Measurements from ENCODE around the gene RPL32. TPM values are rescaled to one million over a fixed set of nuclear protein-coding genes. Genes with fewer than 3 reads are reported as not detected.

The RPL32 gene
- total RNA-seq, 1 experiment from 2014 or later = 1,853 TPM

DNA sequence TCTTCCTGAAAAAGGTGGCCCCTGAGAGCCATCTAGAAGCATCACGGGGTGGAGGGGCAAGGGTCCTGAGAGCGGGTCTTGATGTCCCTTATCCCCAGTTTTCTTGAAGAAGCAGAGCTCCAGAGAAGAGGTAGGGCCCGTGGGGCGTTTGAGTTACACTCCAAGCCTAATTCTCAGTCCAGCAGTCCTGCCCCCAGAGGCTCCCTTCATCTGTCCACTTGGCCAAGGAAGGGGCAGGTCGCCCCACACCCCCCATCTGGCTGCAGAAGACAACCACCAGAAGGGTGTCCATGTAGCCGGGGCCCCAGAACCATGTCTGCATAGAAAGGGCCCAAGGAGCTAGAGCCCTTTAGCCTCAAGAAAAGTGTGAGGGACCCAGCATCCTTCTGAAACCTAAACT is 25.5 kb upstream of the RPL32 start:
- Histone ChIP-seq H3K4me1 (ENCODE audit: control insufficient read depth in 1 of 2, insufficient read depth in 2 of 2, low read length in 2 of 2) (peaks cover 10% of the 10 kb centered on the region in 2 experiments; a peak in 3 of 4 replicates), H3K9me3 (ENCODE audit: control insufficient read depth in 1 of 2, insufficient read depth in 1 of 2, low read depth in 1 of 2, low read length in 2 of 2) (no peaks in the 10 kb centered on the region), H3K4me2 (ENCODE audit: low read length) (no peak overlapping the region), H3K27ac (ENCODE audit: low read depth, low read length) (no peak overlapping the region), H3K4me3 (replicated peaks in 1 of 2; ENCODE audit: low read depth in 1 of 2, low read length in 2 of 2) (no peak overlapping the region), H3K9me2 (ENCODE audit: insufficient read depth) (no peaks in the 10 kb centered on the region), H2AFZ (ENCODE audit: low read depth, low read length, poor library complexity, severe bottlenecking) (no peak overlapping the region), H3K9ac (ENCODE audit: low read length) (no peak overlapping the region), H4K20me1 (ENCODE audit: insufficient read depth) (no peaks in the 10 kb centered on the region), H3K27me3 (ENCODE audit: insufficient read depth, low read length) (no peaks in the 10 kb centered on the region), H3K79me2 (ENCODE audit: insufficient read depth, low read length) (no peaks in the 10 kb centered on the region), H3K36me3 (ENCODE audit: control insufficient read depth in 1 of 2, insufficient read depth in 2 of 2, low read length in 2 of 2) (no peaks in the 10 kb centered on the region)
- intact Hi-C loops (cut with micrococcal nuclease) = no loop called here
- BruUV-seq (replicated peaks) = no TSS peak
- ChIA-PET POLR2A (no interaction called here), CTCF (interaction anchor here (1.8 kb wide), 1 partner anchor 20 kb away, joined by 8 read pairs; no protein-coding TSS in a partner anchor), RAD21 (ENCODE audit: low non-redundant PET in 1 of 2, low total read pairs in 2 of 2, uncharacterized antibody in 2 of 2, unreplicated experiment in 2 of 2) (no interaction called here)
- no peak for TF ChIP-seq EZH2 (IDR thresholded peaks at IDR 0.05)
- TF ChIP-seq YY1 (IDR thresholded peaks at IDR 0.05; ENCODE audit: extremely low read depth, insufficient replicate concordance, low read depth, low read length) = no peak
- no peak for TF ChIP-seq JUND (IDR thresholded peaks at IDR 0.05)
- TF ChIP-seq, protein P1, sequence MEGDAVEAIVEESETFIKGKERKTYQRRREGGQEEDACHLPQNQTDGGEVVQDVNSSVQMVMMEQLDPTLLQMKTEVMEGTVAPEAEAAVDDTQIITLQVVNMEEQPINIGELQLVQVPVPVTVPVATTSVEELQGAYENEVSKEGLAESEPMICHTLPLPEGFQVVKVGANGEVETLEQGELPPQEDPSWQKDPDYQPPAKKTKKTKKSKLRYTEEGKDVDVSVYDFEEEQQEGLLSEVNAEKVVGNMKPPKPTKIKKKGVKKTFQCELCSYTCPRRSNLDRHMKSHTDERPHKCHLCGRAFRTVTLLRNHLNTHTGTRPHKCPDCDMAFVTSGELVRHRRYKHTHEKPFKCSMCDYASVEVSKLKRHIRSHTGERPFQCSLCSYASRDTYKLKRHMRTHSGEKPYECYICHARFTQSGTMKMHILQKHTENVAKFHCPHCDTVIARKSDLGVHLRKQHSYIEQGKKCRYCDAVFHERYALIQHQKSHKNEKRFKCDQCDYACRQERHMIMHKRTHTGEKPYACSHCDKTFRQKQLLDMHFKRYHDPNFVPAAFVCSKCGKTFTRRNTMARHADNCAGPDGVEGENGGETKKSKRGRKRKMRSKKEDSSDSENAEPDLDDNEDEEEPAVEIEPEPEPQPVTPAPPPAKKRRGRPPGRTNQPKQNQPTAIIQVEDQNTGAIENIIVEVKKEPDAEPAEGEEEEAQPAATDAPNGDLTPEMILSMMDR (IDR thresholded peaks at IDR 0.05 in 2 of 3, conservative IDR thresholded peaks at IDR 0.05 in 1 of 3; ENCODE audit: borderline replicate concordance in 1 of 3, insufficient read depth in 1 of 3, low read depth in 2 of 3, low read length in 2 of 3) = no peak
- TF ChIP-seq, protein P2, sequence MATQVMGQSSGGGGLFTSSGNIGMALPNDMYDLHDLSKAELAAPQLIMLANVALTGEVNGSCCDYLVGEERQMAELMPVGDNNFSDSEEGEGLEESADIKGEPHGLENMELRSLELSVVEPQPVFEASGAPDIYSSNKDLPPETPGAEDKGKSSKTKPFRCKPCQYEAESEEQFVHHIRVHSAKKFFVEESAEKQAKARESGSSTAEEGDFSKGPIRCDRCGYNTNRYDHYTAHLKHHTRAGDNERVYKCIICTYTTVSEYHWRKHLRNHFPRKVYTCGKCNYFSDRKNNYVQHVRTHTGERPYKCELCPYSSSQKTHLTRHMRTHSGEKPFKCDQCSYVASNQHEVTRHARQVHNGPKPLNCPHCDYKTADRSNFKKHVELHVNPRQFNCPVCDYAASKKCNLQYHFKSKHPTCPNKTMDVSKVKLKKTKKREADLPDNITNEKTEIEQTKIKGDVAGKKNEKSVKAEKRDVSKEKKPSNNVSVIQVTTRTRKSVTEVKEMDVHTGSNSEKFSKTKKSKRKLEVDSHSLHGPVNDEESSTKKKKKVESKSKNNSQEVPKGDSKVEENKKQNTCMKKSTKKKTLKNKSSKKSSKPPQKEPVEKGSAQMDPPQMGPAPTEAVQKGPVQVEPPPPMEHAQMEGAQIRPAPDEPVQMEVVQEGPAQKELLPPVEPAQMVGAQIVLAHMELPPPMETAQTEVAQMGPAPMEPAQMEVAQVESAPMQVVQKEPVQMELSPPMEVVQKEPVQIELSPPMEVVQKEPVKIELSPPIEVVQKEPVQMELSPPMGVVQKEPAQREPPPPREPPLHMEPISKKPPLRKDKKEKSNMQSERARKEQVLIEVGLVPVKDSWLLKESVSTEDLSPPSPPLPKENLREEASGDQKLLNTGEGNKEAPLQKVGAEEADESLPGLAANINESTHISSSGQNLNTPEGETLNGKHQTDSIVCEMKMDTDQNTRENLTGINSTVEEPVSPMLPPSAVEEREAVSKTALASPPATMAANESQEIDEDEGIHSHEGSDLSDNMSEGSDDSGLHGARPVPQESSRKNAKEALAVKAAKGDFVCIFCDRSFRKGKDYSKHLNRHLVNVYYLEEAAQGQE (IDR thresholded peaks at IDR 0.05; ENCODE audit: low read depth) = no peak
- TF ChIP-seq RAD21 (IDR thresholded peaks at IDR 0.05; ENCODE audit: low read depth) = no peak
- no peak for TF ChIP-seq TCF7L2 (IDR thresholded peaks at IDR 0.05; ENCODE audit: borderline replicate concordance, extremely low read depth, insufficient read depth, insufficient read length)
- TF ChIP-seq SRF (IDR thresholded peaks at IDR 0.05; ENCODE audit: low read depth) = no peak
- no peak for TF ChIP-seq ZNF274 (IDR thresholded peaks at IDR 0.05; ENCODE audit: low read depth, low read length)
- TF ChIP-seq, protein P3, sequence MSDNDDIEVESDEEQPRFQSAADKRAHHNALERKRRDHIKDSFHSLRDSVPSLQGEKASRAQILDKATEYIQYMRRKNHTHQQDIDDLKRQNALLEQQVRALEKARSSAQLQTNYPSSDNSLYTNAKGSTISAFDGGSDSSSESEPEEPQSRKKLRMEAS (IDR thresholded peaks at IDR 0.05) = no peak
- TF ChIP-seq SIN3A (IDR thresholded peaks at IDR 0.05; ENCODE audit: low read depth) = no peak
- TF ChIP-seq, protein P4, sequence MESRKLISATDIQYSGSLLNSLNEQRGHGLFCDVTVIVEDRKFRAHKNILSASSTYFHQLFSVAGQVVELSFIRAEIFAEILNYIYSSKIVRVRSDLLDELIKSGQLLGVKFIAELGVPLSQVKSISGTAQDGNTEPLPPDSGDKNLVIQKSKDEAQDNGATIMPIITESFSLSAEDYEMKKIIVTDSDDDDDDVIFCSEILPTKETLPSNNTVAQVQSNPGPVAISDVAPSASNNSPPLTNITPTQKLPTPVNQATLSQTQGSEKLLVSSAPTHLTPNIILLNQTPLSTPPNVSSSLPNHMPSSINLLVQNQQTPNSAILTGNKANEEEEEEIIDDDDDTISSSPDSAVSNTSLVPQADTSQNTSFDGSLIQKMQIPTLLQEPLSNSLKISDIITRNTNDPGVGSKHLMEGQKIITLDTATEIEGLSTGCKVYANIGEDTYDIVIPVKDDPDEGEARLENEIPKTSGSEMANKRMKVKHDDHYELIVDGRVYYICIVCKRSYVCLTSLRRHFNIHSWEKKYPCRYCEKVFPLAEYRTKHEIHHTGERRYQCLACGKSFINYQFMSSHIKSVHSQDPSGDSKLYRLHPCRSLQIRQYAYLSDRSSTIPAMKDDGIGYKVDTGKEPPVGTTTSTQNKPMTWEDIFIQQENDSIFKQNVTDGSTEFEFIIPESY (IDR thresholded peaks at IDR 0.05; ENCODE audit: extremely low read depth, insufficient replicate concordance, low read length) = no peak
- TF ChIP-seq POLR2AphosphoS5 (IDR thresholded peaks at IDR 0.05; ENCODE audit: low read depth, low read length) = no peak
- ATAC-seq (no peak), DNase-seq (ENCODE audit: low read depth, low spot score) (no peak)
